Measurements from ENCODE around the gene ABCC1.
"Not testable (repeated sequence)": the region's sequence is repeated elsewhere in the genome, so short reads cannot be mapped to it uniquely, and the experiment has no call there.

ABCC1 gene

GRCh38 chr16:15932939-15933338, 16.5 kb upstream of the ABCC1 start:
- H3K4me3 Mint-ChIP-seq = no peak overlapping the region
- no peaks in the 10 kb centered on the region for H3K9me3 Mint-ChIP-seq
- no peaks in the 10 kb centered on the region for H3K27me3 Mint-ChIP-seq
- ATAC-seq (no peak), DNase-seq (no peak)
- H3K4me1 Mint-ChIP-seq = no peaks in the 10 kb centered on the region
- no peak overlapping the region for H3K27ac Mint-ChIP-seq

- no peaks in the 10 kb centered on the region for H3K9me3 Mint-ChIP-seq
- no peaks in the 10 kb centered on the region for H3K27me3 Mint-ChIP-seq
- no peaks in the 10 kb centered on the region for H3K4me1 Mint-ChIP-seq
- ATAC-seq = no peak
- no peak overlapping the region for H3K27ac Mint-ChIP-seq
- H3K4me3 Mint-ChIP-seq = no peak overlapping the region
- no peak for DNase-seq
These were observed 15.6 kb upstream of the ABCC1 start for GRCh38 chr16:15933781-15934180.

DNA sequence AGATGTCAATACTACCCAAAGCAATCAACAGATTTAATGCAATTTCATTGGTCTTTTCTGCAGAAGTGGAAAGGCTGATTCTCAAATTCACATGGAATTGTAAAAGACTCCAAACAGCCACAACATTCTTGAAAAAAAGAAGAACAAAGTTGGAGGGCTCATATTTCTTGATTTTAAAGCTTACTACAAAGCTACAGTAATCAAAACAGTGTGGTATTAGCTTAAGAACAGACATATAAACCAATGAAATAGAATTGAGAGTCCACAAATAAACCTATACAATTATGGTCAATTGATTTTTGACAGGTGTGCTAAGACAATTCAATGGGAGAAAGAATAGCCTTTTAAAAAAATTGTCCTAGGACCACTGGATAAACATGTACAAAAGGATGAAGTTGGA, 14.4 kb upstream of the ABCC1 start:
- H3K27ac Mint-ChIP-seq = no peak overlapping the region
- ATAC-seq = no peak
- no peaks in the 10 kb centered on the region for H3K27me3 Mint-ChIP-seq
- no peak overlapping the region for H3K4me3 Mint-ChIP-seq
- H3K9me3 Mint-ChIP-seq = no peaks in the 10 kb centered on the region
- no peak for DNase-seq
- peaks cover 2% of the 10 kb centered on the region for H3K4me1 Mint-ChIP-seq

GRCh38 chr16:15936809-15937208, 12.6 kb upstream of the ABCC1 start:
- not testable (repeated sequence) for H3K27ac Mint-ChIP-seq, H3K9me3 Mint-ChIP-seq, H3K4me3 Mint-ChIP-seq, H3K27me3 Mint-ChIP-seq, DNase-seq, ATAC-seq, H3K4me1 Mint-ChIP-seq

- no peaks in the 10 kb centered on the region for H3K9me3 Mint-ChIP-seq
- peak overlapping the region in 1 of 2 donors; percentile 10 for H3K27ac Mint-ChIP-seq
- H3K4me1 Mint-ChIP-seq = peaks cover 29% of the 10 kb centered on the region
- ATAC-seq (no peak), DNase-seq (no peak)
- no peaks in the 10 kb centered on the region for H3K27me3 Mint-ChIP-seq
- no peak overlapping the region for H3K4me3 Mint-ChIP-seq
These were observed 6.3 kb upstream of the ABCC1 start for GRCh38 chr16:15942931-15943690.

- no peaks in the 10 kb centered on the region for H3K9me3 Mint-ChIP-seq
- H3K27ac Mint-ChIP-seq = peak overlapping the region in 1 of 2 donors; percentile 4
- H3K4me1 Mint-ChIP-seq = peaks cover 38% of the 10 kb centered on the region
- H3K4me3 Mint-ChIP-seq = no peak overlapping the region
- H3K27me3 Mint-ChIP-seq = no peaks in the 10 kb centered on the region
- DNase-seq = no peak
- no peak for ATAC-seq
These were observed 3.0 kb upstream of the ABCC1 start for GRCh38 chr16:15946257-15947044.

DNA sequence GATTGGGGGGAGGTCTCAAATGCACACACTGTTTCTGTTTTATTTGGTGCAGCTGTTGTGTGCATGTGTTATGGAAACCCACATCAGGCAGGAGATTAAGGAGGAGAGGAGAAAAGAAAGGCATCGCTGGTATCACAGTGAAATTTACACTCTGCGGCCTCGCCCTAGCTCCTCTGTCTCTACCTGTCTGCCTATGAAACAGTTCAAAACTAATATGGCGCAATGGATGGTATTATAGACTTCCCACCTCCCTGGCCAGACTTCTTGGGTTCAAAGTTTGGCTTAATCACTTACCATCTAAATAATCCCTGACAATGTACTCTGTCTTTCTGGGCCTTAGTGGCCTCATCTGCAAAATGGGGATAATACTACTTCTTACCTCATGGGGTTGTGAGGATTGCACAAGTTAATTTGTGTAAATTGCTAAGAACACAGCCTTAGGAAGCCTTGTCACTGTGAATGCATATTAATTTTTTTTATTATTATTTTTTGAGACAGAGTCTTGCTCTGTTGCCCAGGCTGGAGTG, 1.4 kb upstream of the ABCC1 start:
- Mint-ChIP-seq H3K4me1 (peaks cover 48% of the 10 kb centered on the region), H3K4me3 (no peak overlapping the region), H3K9me3 (no peaks in the 10 kb centered on the region), H3K27me3 (no peaks in the 10 kb centered on the region), H3K27ac (no peak overlapping the region)
- DNase-seq (no peak), ATAC-seq (no peak)

DNA sequence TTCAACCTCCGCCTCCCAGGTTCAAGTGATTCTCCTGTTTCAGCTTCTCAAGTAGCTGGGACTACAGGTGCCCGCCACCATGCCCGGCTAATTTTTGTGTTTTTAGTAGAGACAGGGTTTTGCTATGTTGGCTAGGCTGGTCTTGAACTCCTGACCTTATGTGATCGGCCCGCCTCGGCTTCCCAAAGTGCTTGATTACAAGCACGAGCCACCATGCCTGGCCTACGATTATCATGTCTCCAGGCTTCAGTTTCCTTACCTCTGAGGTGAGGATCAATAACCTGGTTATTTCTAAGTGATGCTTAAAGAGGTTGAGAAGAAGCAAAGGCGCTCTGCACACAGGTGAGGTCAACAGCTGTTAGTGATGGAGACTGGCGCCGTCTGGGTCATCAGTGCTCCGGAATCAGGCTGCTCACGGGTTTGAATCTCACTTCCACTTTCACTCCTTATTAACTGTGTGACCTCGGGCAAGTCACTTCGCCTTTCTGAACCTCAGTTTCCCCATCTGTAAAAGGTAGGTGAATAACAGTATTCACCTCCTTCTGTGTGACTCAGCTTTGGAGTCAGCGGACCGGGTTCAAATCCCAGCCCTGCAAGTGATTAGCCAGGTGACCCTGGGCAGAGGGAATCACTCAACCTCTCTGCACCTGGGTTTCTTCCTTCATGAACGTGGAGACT, 745 bp upstream of the ABCC1 start:
- H3K4me3 Mint-ChIP-seq = peak overlapping the region; percentile 82 to 84
- no peak for ATAC-seq
- H3K27ac Mint-ChIP-seq = peak overlapping the region; percentile 81 to 86
- H3K27me3 Mint-ChIP-seq = no peaks in the 10 kb centered on the region
- H3K9me3 Mint-ChIP-seq = no peaks in the 10 kb centered on the region
- peaks cover 54% of the 10 kb centered on the region for H3K4me1 Mint-ChIP-seq
- DNase-seq = peak in 1 of 2 donors; percentile 21

DNA sequence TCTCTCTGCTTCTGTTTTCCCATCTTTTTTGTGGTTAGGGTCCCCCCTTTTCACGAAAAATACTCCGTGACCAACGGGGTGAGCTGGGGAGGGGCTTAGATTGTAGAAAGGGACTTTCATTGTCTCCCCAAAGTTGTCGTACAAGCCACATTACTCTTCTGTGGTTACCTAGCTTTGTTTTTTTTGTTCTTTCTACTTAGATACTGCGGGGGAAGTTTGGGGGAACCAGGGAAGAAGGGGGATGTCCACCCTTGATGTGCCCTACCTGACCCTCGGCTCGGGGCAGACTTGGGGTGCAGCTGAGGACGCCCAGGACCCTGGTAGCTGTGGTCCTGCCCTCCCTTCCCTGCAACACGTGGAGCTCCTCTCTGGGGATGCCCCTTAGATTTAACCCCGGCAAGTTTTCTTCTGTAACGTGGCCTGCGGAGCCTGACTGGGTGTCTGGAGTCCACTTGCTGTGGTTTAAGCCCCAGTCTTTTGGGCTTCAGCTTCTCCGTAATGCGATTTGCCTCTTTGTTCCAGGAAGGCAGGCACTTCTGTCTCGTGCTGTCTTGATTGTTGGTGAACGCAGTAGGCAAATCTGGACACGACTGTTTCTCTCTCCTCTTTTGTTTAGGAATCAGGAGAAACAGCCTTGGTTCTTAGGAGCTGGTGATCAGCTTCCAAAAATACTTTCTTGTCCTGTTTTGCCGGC, 892 bp downstream of the ABCC1 start:
- Mint-ChIP-seq H3K27me3 (no peaks in the 10 kb centered on the region), H3K9me3 (no peaks in the 10 kb centered on the region), H3K4me1 (peaks cover 69% of the 10 kb centered on the region), H3K4me3 (peak overlapping the region; percentile 99 to 100), H3K27ac (peak overlapping the region; percentile 98 to 100)
- DNase-seq (peak; percentile 58 to 77), ATAC-seq (peak; percentile 73)

GRCh38 chr16:15950869-15951268, 1.5 kb downstream of the ABCC1 start:
- no peak for DNase-seq
- no peaks in the 10 kb centered on the region for H3K27me3 Mint-ChIP-seq
- peaks cover 70% of the 10 kb centered on the region for H3K4me1 Mint-ChIP-seq
- ATAC-seq = no peak
- H3K27ac Mint-ChIP-seq = peak overlapping the region; percentile 98 to 100
- H3K9me3 Mint-ChIP-seq = no peaks in the 10 kb centered on the region
- peak overlapping the region; percentile 99 to 100 for H3K4me3 Mint-ChIP-seq

- peak overlapping the region; percentile 90 to 91 for H3K27ac Mint-ChIP-seq
- no peaks in the 10 kb centered on the region for H3K27me3 Mint-ChIP-seq
- H3K4me1 Mint-ChIP-seq = peaks cover 70% of the 10 kb centered on the region
- ATAC-seq = no peak
- peak overlapping the region; percentile 99 to 100 for H3K4me3 Mint-ChIP-seq
- H3K9me3 Mint-ChIP-seq = no peaks in the 10 kb centered on the region
- no peak for DNase-seq
These were observed 2.4 kb downstream of the ABCC1 start for GRCh38 chr16:15951852-15952251.

DNA sequence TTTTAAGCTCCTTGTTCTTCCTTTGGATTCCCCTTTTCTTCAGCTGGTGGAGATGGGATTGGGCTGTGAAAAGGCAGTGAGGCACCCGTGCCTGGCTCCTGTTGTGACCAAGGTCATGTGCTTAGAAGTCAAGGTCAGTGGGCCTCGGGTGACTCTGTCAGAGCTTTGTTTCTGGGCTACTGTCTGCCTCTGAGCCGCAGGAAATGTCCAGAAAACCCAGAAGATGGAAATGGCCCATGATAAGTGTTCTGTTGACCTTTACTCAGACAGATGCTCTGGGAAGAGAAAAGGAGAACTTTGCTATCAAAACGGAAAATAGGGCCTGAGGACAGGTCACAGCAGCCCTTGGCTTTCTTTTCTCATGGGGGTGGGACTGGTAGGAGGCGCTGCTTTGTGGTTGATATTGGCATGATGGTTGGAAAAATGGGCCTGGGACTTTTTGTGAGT, 2.9 kb downstream of the ABCC1 start:
- no peak for ATAC-seq
- H3K4me3 Mint-ChIP-seq = peak overlapping the region; percentile 99 to 100
- H3K4me1 Mint-ChIP-seq = peaks cover 74% of the 10 kb centered on the region
- H3K9me3 Mint-ChIP-seq = no peaks in the 10 kb centered on the region
- DNase-seq = peak in 1 of 2 donors; percentile 46
- no peaks in the 10 kb centered on the region for H3K27me3 Mint-ChIP-seq
- peak overlapping the region; percentile 90 to 91 for H3K27ac Mint-ChIP-seq

DNA sequence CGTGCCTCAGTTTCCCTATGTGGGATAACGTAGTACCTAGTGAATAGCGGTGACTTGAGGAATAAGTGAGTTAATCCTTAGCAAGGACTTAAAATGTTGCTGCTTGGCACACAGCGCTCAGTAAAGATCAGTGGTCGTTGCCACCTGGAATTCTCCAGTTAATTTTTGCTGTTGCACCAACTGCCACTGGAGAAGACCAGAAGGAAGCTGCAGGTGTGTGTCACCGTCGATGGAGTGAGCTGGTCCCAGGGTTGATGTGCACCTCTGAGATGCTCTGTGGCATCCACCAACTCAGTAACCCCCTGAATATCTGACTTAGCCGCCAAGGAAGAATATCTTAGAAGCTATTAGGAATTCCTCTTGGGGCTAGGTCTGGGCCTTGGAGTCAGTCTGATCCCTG, 4.1 kb downstream of the ABCC1 start:
- Mint-ChIP-seq H3K4me1 (peaks cover 84% of the 10 kb centered on the region), H3K9me3 (no peaks in the 10 kb centered on the region), H3K4me3 (peak overlapping the region; percentile 99 to 100), H3K27ac (peak overlapping the region in 1 of 2 donors; percentile 48), H3K27me3 (no peaks in the 10 kb centered on the region)
- ATAC-seq = no peak
- no peak for DNase-seq

- ATAC-seq (no peak), DNase-seq (no peak)
- Mint-ChIP-seq H3K4me1 (peaks cover 84% of the 10 kb centered on the region), H3K4me3 (peak overlapping the region; percentile 7 to 13), H3K27ac (peak overlapping the region; percentile 27 to 48), H3K27me3 (no peaks in the 10 kb centered on the region), H3K9me3 (no peaks in the 10 kb centered on the region)
These were observed 4.8 kb downstream of the ABCC1 start for GRCh38 chr16:15953929-15954813.
